COLO668 (cell line): Measurements from ENCODE around the gene ABCA7.

Experiments
- DNase-seq: peaks from one replicate; lab custom pipeline; 2025; ENCODE audit not compliant: unreplicated experiment; lab: John Stamatoyannopoulos, UW

The ABCA7 gene

DNA sequence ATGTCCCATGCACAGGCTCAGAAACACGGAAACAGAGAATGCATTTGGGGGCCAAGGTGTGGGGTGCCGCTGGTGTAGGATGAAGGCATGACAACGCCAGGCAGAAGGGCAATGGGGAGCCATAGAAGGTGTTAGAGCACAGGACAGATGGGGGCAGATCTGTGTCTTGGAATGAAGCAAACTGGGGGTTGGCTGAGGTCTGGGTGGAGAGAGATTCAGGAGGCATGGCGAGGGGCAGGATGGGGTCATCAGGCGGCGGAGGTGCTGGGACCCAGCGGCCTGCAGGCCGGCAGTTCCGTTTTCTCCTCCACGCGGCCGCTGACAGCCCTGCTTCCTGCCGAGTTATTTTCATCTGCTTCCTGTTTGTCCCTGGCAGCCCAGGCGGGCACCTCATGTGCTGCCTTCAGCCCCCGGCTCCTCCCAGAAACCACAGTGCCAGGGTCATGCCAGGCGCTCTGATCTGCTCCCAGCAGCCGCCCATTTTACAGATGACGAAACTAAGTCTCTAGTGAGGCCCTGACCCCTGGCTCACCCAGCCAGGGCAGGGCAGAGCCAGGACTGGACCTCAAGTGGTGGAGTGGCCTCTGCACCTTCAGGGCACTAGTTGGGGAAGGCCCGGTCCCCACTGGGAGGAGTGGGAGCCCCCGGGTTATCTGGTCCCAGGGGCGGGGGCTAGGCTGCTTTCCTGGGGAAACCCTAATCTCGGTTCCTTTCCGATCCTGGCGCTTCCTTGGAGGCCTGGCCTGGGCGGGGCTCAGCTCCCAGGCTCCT is 29.3 kb downstream of the ABCA7 start:
- peak; percentile 52 for DNase-seq

DNA sequence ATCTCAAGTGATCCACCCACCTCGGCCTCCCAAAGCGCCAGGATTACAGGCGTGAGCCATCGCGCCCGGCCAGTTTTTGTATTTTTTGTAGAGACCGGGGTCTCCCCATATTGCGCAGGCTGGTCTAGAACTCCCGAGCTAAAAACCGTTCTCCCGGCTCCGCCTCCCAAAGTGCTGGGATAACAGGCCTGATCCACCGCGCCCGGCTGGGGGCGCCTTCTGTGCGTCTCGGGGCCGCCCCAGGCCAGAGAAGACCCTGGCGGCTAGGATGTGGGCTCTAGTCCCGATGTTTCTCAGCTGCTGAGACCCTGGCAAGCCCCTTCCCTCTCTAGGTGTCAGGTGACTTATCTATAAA is 30.6 kb downstream of the ABCA7 start:
- DNase-seq, result peak; percentile 26

DNA sequence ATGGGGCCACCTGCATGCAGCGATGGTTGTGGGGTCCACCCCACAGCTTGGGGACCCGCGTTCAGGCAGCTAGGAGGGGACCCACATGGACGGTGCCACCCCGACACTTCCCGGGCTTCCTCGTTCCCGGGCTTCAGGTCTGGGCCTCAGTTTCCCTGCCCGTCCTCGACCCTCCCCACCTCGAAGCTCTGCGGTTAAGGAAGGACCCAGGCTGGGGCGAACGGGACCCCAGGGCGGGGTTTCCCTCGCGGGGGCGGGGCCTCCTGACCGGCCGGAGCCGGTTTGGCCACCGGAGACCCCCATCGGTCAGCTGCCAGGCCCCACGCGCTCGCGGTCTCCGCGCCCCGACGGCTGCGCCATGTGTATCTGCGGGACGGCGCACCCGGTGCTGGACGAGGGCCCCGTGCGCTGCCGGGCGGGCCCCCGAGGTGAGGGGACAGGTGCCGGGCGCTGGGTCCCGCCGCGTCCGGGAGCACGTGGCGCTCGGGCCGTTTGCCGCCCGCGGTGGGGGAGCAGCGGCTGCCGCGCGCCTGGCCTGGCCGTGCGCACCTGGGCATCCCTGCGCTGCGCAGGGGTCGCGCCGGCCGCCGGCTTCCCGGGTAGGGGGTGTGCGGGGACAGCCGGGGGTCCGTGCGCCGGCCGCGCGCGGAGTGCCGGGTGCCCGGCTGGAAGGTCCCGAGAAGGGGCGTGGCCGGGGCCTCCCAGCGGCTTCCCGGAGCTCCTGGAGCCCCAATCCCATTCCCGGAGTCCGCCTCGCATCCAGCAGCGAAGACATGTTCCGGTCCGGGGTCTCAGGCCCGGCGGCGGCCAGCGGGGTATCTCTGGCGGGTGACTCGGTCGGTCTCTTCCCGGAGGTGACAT is 31.3 kb downstream of the ABCA7 start:
- peak; percentile 49 for DNase-seq

DNA sequence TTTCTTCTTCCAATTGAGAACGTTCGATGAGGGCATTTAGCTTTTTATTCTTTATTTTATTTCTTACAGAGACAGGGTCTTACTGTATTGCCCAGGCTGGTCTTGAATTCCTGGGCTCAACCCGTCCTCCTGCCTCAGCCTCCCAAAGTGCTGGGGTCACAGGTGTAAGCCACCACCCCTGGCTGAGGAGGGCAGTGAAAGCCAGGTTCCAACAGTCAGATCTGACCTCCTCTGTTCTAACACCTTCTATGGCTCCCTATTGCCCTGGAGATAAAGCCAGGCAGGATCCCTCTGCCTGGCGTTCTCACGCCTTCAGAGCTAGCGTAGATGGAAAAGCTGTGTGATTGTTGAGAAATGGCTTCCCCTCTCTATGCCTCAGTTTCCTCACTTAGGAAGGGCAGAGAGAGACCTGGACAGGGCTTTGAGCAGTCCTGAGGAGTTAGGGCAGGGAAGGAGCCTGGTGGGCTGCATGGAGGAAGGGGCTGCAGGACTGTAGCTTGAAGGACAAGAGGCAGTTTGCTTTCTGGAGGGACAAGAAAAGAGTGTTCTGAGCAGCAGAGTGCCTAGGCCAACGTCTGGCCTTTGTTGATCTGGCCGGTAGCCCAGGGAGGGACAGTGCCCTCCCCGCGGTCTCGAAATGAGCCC is 32.6 kb downstream of the ABCA7 start:
- DNase-seq, result no peak

DNA sequence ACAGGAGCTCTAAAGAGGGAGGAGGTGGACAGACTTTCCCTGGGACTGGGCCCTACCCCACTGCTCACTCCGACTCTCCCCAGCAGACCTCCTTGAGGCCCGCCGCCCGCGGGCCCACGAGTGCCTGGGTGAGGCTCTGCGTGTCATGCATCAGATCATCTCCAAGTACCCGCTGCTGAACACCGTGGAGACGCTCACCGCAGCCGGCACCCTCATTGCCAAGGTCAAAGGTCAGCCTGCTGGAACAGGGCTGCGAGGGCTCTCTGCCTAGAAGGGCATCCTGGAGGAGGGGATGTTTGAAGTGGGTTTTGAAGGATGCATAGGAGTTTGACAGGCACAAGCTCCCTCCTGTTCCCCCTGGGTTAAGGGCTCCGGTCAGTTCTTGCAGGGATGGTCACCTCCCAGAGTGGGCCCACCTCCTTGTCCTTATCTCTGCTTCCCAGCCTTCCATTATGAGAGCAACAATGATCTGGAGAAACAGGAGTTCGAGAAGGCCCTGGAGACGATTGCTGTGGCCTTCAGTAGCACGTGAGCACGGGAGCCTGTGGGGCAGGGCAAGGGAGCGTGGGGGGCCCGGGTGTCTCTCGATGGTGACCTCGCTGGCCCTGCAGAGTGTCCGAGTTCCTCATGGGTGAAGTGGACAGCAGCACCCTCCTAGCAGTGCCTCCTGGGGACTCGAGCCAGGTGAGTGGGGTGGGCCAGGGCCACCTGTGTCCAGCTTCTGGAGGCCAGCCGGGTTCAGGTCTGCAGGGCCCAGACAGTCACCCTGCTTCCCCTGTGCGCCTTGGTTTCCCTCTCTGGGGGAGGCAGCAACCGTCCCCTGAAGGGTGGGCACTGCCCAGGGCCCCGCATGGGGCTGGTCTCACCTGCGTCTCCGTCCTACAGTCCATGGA is 33.4 kb downstream of the ABCA7 start:
- DNase-seq, result peak; percentile 17

DNA sequence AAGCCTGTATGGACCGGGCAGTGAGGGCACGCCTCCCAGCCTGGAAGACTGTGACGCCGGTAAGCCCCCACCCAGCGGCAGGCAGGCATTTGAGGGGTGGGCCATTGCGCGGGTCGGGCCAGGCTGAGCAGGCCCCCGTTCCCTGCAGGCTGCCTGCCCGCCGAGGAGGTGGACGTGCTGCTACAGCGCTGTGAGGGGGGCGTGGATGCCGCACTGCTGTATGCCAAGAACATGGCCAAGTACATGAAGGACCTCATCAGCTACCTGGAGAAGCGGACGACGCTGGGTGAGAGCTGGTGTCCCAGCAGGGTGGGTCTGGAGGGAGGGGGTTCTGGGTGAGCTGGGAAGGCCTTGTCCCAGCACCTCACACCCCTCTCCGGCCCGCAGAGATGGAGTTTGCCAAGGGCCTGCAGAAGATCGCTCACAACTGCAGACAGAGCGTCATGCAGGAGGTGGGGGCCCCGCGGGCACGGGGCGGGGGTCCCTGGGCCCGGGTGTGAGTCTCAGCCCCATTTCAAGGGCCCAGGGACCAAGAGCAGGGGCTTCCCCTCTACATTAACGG is 34.1 kb downstream of the ABCA7 start:
- DNase-seq, result no peak

DNA sequence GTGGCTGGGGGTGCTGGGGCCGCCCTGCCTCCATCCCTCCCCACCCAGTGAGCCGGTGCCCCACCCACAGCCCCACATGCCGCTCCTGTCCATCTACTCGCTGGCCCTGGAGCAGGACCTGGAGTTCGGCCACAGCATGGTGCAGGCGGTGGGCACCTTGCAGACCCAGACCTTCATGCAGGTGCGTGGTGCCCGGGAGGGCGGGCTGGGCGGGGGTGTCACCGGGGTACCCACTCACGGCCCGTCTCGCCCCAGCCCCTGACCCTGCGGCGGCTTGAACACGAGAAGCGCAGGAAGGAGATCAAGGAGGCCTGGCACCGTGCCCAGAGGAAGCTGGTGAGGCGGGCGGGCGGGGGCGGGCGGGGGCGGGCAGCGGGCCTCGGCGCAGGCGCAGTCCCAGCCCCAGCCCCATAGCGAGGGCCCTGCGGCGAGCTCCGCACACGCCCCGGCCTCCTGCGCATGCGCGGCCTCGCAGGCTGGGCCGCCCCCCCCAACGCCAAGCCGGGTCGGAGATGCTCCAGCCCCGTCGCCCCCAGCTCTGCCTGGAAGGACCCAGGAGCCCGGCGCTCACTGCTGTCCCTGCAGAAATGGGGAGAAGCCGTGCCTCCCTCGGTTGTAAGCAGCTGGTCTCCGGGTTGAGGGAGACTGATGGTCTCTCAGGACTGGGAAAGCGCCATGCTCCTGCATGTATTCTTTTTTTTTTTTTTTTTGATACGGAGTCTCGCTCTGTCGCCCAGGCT is 34.8 kb downstream of the ABCA7 start:
- DNase-seq, result peak; percentile 96

DNA sequence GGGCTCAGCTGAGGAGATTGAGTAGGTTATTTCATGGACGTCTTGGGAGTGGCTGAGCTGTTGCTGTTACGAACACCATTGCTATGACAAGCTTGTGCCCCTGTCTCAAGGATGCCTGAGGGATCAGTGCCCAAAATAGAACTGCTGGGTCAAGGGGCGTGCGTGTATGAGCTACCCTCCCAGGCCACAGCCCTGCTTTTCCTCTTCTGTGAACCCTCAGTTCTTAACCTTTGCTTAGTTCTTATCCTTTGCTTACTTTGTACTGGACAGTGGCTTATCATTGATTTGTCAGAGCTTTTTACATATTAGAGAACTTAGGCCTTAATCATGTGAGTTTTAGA is 36.1 kb downstream of the ABCA7 start:
- no peak for DNase-seq

DNA sequence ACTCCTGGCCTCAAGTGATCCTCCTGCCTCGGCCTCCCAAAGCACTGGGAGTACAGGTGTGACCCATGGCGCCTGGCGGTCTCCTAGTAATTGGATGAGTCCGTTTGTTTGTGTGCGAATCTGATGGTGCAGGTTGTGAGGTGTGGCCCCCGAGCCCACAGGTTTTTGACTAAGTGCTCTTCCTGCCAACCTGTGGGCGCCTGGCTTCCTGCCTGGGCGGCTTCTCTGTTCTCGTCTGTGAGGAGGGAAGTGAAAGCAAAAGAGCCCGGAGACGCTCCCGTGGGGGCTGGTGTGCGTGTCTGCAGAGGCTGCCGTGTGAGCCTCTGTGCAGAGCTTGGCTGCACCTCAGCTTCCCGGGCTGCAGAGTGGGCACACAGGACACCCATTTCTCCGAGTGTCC is 37.0 kb downstream of the ABCA7 start:
- DNase-seq, result peak; percentile 54

DNA sequence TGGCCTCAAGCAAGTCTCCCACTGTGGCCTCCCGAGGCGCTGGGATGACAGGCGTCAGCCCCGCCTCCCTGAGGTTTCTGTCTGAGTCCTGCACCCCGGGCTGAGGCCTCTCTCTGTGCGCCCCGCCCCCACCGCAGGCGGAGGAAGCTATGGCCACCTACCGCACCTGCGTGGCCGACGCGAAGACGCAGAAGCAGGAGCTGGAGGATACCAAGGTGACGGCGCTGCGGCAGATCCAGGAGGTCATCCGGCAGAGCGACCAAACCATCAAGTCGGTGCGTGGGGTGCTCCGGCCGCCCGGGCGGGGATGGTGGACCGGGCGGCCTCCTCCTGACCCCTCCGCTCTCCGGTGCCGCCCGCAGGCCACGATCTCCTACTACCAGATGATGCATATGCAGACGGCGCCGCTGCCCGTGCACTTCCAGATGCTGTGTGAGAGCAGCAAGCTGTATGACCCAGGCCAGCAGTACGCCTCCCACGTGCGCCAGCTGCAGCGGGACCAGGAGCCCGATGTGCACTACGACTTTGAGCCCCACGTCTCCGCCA is 39.7 kb downstream of the ABCA7 start:
- DNase-seq, result no peak

DNA sequence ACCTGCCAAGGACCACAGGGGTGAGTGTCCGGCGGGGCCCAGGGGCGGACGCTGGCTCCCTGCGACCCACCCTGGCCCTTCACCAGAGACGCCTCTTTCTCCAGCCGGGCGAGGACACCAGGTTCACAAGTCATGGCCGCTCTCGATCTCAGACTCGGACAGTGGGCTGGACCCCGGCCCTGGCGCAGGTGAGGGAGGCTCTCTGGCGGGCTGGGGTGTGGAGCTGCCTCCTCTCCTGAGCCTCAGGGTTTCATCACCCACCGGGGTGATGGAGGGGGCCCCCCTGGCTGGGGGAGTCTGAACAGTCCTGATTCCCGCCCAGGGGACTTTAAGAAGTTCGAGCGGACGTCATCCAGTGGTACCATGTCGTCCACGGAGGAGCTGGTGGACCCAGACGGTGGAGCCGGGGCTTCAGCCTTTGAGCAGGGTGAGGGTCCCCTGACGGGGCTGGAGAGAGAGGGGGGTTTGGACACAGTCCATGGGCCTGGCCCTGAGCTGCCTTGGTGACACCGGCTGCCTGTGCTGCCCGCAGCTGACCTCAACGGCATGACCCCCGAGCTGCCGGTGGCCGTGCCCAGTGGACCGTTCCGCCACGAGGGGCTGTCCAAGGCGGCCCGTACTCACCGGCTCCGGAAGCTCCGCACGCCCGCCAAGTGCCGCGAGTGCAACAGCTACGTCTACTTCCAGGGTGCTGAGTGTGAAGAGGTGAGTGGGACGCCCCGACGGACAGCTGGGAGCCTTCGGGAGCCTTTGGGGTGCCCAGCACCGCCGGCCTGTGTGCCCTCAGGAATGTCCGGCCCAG is 40.7 kb downstream of the ABCA7 start:
- no peak for DNase-seq

DNA sequence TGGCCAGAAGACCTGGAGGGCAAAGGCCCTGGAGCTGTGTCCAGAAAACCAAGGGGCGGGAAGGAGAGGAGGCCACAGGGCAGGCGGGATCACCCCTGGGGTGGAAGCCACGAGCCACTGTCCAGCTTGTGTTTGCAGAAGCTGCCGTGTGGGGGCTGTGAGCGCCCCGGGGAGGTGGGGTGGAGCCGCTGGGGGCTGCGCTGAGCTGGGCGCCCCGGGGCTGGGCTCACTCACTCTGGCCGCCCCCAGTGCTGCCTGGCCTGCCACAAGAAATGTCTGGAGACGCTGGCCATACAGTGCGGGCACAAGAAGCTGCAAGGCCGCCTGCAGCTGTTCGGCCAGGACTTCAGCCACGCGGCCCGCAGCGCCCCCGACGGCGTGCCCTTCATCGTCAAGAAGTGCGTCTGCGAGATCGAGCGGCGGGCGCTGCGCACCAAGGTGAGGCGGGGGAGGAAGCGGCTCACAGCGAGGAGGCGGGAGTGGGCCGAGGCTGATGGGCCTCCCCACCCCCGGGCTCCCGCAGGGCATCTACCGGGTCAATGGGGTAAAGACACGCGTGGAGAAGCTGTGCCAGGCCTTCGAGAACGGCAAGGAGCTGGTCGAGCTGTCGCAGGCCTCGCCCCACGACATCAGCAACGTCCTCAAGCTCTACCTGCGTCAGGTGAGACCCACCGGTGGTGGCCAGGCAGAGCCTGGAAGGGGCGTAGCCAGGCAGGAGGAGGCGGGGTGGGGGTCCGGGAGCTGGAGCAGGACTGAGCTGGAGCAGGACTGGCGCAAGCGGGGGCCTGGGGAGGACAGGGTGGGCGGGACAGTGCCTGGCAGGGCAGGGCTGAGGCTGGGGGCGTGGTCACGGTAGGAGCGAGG is 41.6 kb downstream of the ABCA7 start:
- DNase-seq, result peak; percentile 55

DNA sequence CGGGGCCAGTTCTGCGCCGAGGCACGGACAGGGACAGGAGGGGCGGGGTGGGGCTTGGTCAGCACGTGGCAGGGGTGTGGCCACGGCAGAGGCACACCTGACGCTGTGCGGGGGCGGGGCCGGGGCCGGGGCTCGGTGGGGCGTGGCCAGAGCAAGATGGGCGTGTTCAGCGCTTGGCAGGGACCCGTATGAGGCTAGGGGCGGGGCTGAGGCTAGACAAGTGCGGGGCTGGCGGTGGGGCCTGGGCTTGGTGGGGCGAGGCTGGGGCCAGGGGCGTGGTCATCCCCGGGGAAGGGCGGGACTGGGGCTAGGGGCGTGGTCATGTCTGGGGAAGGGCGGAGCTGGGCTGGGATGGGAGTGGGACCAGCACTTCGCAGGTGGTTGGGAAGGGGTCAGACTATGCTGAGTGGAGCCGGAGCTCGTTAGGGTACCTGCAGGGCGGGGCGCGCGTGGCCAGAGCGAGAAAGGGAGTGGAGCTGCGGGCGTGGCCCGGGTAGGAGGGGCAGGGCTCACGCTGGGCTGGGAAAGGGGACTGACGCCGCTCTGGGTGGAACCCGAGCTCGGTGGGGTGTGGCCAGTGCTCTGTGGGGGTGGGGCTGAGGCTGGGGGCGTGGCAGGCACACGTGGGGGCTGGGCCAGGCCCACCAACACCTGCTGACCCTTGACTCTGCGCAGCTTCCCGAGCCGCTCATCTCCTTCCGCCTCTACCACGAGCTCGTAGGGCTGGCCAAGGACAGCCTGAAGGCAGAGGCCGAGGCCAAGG is 42.4 kb downstream of the ABCA7 start:
- DNase-seq, result peak; percentile 97

DNA sequence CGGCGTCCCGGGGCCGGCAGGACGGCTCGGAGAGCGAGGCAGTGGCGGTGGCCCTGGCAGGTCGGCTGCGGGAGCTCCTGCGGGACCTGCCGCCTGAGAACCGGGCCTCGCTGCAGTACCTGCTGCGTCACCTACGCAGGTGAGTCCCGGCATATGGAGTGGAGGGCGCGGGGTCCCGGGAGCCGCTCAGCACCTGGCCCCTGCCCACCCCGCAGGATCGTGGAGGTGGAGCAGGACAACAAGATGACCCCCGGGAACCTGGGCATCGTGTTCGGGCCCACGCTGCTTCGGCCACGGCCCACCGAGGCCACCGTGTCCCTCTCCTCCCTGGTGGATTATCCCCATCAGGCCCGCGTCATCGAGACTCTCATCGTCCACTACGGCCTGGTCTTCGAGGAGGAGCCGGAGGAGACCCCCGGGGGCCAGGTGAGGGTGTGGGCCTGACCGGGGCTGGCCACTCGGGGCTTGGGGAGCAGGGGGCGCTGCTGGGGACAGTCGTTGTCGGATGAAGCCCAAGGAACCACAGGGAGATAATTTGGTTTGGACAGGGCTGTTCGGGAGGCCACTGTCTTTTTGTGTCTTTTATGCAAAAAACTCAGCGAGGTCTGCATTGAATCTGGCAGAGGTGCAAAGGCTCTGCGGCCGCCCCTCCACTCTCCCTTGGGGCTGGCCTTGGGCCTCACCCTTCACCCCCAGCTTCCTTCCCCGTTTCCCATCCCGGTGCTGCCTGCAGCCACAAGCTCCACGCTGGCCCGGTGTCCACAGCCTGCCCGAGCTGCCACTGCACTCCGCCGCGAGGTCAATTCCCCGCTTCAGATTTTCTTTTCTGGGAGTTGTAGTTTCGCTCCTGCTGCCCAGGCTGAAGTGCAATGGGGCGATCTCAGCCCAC is 43.3 kb downstream of the ABCA7 start:
- peak; percentile 49 for DNase-seq

DNA sequence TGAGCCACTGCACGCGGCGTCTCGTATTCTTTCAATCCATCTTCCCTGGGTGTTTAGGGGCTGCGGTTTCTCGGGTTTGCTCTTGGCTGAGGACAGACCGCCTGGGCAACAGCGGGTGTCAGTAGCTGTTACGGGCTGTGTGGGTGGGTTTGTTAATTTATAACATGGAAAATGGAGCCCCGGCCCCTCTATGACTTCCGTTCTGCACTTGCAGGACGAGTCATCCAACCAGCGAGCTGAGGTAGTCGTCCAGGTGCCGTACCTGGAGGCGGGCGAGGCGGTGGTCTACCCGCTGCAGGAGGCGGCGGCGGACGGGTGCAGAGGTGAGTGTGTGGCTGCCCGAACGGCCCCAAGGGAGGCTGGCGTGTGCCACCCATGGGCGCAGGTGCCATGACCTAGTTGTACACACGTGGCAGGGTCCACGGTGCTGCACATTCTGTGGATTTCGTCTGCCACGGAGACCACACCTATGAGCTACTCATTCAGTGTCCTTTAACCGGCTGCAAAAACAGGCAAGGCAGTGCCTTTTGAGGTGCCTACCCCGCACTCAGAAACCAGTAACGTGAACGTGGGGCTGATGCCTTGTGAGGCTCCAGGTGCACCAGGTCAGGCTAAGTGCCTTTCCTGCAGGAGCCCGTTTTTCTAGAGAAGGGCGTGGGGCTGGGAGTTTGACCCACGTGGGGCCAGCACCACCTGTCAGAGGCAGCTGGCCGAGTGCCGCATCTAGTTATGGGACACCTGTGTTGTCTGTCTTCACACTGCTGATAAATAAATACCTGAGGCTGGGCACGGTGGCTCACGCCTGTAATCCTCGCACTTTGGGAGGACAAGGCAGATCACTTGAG is 44.3 kb downstream of the ABCA7 start:
- DNase-seq, result peak; percentile 79
